Measurements from ENCODE around the gene TMEM271. TPM values are rescaled to one million over a fixed set of nuclear protein-coding genes. Genes with fewer than 3 reads are reported as not detected.
"Not testable (repeated sequence)": the region's sequence is repeated elsewhere in the genome, so short reads cannot be mapped to it uniquely, and the experiment has no call there.

Gene TMEM271
- total RNA-seq, 2 experiments from 2014 or later = not detected

DNA sequence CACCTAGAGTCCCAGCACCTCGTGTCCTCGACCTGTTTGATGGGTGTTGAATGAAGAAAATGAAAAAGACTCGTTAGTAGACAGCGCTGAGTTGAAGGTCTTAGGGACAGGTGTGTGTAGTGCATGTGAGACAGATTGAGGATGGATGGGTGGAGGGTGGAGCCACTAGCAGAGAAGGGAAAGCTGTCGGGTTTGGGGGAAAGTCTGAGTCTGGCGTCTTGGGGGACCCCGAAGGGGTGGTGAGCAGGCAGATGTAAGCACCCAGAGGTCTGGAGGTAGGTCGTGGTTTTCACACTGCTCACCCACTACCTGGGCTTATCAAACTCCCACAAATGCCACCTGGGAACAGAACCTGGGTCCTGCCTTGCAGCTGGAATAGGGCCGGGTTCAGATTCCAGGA lies 16.0 kb downstream of the TMEM271 start:
- peaks cover 22% of the 10 kb centered on the region for H3K9me3 Mint-ChIP-seq

DNA sequence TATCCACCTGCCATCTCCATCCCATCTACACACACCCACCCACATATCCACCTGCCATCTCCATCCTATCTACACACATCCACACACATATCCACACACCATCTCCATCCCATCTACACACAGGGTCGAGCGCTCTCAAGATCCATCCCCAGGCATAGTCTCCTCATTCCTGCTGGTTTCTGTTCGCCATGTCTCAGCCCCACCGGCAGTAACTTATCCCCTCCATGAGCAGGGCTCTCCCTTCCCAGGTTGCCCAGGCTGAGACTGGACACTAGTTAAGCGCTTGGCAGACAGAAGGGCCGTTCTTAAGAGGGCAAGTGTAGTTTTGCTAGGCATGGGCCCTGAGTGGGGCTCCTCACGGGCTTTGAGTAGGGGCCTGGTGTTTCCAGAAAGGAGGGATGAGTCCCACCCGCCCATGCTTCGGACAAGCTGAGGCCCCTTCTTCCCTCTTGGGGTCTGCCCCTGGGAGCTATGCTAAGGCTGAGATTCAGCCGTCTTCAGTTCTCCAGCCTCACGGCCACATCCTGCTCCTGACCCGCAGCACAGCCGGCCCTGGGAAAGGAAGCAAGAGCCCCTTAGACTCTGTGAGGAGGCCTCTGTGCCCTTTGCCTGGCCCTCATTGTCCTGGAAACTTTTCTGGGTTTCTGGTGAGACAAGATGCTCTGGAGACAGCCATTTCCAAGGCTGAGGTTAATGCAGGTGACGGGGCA lies 20.4 kb downstream of the TMEM271 start:
- intact Hi-C loops (cut with micrococcal nuclease) = no loop called here
- Mint-ChIP-seq H3K27me3 (ENCODE audit: low read depth) (peaks cover 3% of the 10 kb centered on the region), H3K4me3 (no peak overlapping the region), H3K27ac (no peak overlapping the region), H3K4me1 (ENCODE audit: low read depth) (no peaks in the 10 kb centered on the region), H3K36me3 (ENCODE audit: low read depth) (no peaks in the 10 kb centered on the region), H3K9me3 (peaks cover 9% of the 10 kb centered on the region)
- DNase-seq = no peak
- CTCF ChIA-PET = no interaction called here

More for the DNA sequence above, 16.0 kb downstream of the TMEM271 start:
- no peak for DNase-seq
- H3K4me3 Mint-ChIP-seq = no peak overlapping the region
- no peaks in the 10 kb centered on the region for H3K36me3 Mint-ChIP-seq (ENCODE audit: low read depth)
- CTCF ChIA-PET = no interaction called here
- peaks cover 6% of the 10 kb centered on the region for H3K27me3 Mint-ChIP-seq (ENCODE audit: low read depth)
- no peaks in the 10 kb centered on the region for H3K4me1 Mint-ChIP-seq (ENCODE audit: low read depth)
- no peak overlapping the region for H3K27ac Mint-ChIP-seq
- intact Hi-C loops (cut with micrococcal nuclease) = no loop called here

DNA sequence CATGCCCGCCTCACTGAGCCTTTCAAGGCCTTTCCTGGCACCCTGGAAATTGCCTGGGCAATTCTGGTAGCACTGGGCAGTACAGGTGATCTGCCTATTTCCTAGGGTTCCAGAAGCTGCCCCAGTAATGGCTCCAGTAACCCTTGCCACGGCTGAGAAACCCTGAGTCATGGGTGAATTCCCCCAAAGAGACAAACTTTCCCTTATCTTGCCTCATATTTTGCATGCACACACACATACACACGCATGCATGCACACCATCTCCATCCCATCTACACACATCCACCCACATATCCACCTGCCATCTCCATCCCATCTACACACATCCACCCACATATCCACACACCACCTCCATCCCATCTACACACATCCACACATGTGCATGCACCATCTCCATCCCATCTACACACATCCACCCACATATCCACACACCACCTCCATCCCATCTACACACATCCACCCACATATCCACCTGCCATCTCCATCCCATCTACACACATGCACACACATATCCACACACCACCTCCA lies 21.2 kb downstream of the TMEM271 start:
- H3K4me3 Mint-ChIP-seq; H3K27ac Mint-ChIP-seq; DNase-seq; H3K4me1 Mint-ChIP-seq (ENCODE audit: low read depth); H3K9me3 Mint-ChIP-seq; CTCF ChIA-PET; intact Hi-C loops (cut with micrococcal nuclease); H3K36me3 Mint-ChIP-seq (ENCODE audit: low read depth); H3K27me3 Mint-ChIP-seq (ENCODE audit: low read depth): not testable (repeated sequence)

DNA sequence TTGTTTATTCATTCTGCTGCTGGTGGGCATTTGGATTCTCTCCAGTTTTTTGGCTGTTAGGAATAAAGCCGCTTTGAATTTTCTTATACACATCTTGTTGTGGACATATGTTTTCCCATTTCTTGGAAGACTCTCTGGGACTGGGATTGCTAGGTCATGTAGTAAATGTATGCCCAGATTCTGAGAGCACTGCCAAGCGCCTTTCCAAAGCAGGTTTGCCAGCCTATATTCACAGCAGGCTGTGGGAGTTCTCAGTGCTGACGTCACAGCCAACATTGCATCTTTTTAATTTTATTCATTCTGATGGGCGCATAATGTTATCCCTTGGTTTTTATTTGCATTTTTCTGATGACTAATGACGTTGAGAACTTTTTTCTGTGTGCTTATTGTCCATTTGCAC lies 24.1 kb downstream of the TMEM271 start:
- peaks cover 9% of the 10 kb centered on the region for H3K9me3 Mint-ChIP-seq
- CTCF ChIA-PET = no interaction called here
- H3K4me3 Mint-ChIP-seq = no peak overlapping the region
- intact Hi-C loops (cut with micrococcal nuclease) = no loop called here
- H3K27ac Mint-ChIP-seq = no peak overlapping the region
- H3K36me3 Mint-ChIP-seq (ENCODE audit: low read depth) = no peaks in the 10 kb centered on the region
- H3K4me1 Mint-ChIP-seq (ENCODE audit: low read depth) = no peaks in the 10 kb centered on the region
- DNase-seq = no peak
- H3K27me3 Mint-ChIP-seq (ENCODE audit: low read depth) = peaks cover 5% of the 10 kb centered on the region

DNA sequence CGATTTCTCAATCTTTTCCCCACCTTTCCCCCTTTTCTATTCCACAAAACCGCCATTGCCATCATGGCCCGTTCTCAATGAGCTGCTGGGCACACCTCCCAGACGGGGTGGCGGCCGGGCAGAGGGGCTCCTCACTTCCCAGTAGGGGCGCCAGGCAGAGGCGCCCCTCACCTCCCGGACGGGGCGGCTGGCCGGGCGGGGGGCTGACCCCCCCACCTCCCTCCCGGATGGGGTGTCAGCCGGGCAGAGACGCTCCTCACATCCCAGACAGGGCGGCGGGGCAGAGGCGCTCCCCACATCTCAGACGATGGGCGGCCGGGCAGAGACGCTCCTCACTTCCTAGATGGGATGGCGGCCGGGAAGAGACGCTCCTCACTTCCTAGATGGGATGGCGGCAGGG lies 25.8 kb downstream of the TMEM271 start:
- CTCF ChIA-PET; H3K27me3 Mint-ChIP-seq (ENCODE audit: low read depth); H3K4me1 Mint-ChIP-seq (ENCODE audit: low read depth); intact Hi-C loops (cut with micrococcal nuclease); H3K9me3 Mint-ChIP-seq; DNase-seq; H3K4me3 Mint-ChIP-seq; H3K27ac Mint-ChIP-seq; H3K36me3 Mint-ChIP-seq (ENCODE audit: low read depth): not testable (repeated sequence)

DNA sequence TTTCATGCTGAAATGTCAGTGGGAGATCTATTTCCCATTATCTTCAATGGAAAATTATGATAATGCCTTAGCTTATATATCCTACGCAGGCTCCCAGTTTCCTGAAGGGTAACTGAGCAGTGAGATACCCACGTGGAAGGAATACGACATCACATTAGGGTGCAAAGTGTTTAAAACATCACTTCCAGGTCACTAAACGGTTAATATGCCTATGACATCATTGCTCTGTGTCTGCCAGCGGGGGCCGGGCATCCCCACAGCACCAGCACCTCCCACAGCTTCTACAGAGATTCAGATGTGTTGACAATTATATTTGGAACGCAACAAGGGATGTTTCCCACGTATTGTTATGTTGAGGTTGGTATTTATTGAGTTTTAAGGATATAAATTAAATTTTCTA lies 27.1 kb downstream of the TMEM271 start:
- DNase-seq = no peak
- H3K4me3 Mint-ChIP-seq = no peak overlapping the region
- no peak overlapping the region for H3K27ac Mint-ChIP-seq
- peaks cover 13% of the 10 kb centered on the region for H3K9me3 Mint-ChIP-seq
- no peaks in the 10 kb centered on the region for H3K4me1 Mint-ChIP-seq (ENCODE audit: low read depth)
- H3K36me3 Mint-ChIP-seq (ENCODE audit: low read depth) = no peaks in the 10 kb centered on the region
- peaks cover 5% of the 10 kb centered on the region for H3K27me3 Mint-ChIP-seq (ENCODE audit: low read depth)
- CTCF ChIA-PET = no interaction called here
- intact Hi-C loops (cut with micrococcal nuclease) = no loop called here

DNA sequence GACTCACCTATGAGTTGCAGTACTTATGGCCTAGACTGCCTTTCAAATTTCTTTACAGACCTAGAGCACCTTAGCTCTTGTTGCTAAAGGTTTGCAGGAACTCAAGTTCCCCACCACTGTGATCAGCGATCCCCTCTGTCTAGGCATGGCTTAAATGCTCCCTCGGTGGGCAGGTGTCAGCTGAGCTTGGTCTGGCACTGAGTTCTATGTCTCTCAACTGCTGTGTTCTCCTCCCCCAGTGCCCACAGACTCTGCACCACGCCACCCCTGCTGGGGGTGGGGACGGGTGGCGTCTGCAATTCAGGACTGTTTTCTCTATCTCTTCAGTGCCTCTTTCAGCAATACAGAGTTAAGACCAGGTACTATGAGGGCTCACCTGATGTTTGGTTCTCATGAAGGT lies 30.5 kb downstream of the TMEM271 start:
- Mint-ChIP-seq H3K36me3 (ENCODE audit: low read depth) (peaks cover 3% of the 10 kb centered on the region), H3K4me3 (no peak overlapping the region), H3K4me1 (ENCODE audit: low read depth) (no peaks in the 10 kb centered on the region), H3K9me3 (peaks cover 18% of the 10 kb centered on the region), H3K27ac (no peak overlapping the region), H3K27me3 (ENCODE audit: low read depth) (peaks cover 5% of the 10 kb centered on the region)
- no peak for DNase-seq
- intact Hi-C loops (cut with micrococcal nuclease) = no loop called here
- CTCF ChIA-PET = no interaction called here

DNA sequence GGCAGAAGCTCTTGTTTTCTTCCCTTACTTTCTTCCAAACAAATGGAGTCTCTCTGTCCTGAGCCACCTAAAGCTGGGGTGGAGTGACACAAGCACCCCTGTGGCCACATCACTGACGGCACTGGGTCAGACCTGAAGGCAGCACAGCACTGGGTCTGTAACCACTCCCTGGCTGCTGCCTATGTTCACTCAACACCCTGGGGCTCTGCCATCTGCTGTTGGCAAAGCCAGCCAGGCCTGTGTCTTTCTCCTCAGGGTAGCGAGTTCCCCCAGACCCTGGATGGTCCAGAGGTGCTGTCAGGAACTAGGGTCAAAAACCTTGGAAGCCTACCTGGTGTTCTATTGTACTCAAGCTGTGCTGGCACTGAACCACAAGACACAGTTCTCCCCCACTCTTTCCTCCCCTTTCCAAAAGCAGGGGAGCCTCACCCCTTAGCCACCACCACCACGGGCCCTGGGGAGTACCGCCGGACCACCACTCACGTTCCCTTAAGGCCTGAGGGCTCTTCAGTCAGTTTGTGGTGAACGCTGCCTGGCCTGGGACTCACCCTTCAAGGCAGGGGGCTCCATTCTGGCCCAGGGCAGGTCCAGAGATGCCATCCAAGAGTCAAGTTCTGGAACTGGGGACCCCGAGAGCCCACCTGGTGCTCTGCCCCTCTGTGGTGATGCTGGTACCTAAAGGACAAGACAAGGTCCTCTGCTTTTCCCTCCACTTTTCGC lies 31.5 kb downstream of the TMEM271 start:
- no peak overlapping the region for H3K4me3 Mint-ChIP-seq
- H3K27me3 Mint-ChIP-seq (ENCODE audit: low read depth) = peaks cover 5% of the 10 kb centered on the region
- no peak for DNase-seq
- H3K9me3 Mint-ChIP-seq = peaks cover 18% of the 10 kb centered on the region
- intact Hi-C loops (cut with micrococcal nuclease) = no loop called here
- no peak overlapping the region for H3K27ac Mint-ChIP-seq
- peaks cover 3% of the 10 kb centered on the region for H3K36me3 Mint-ChIP-seq (ENCODE audit: low read depth)
- CTCF ChIA-PET = no interaction called here
- H3K4me1 Mint-ChIP-seq (ENCODE audit: low read depth) = no peaks in the 10 kb centered on the region

DNA sequence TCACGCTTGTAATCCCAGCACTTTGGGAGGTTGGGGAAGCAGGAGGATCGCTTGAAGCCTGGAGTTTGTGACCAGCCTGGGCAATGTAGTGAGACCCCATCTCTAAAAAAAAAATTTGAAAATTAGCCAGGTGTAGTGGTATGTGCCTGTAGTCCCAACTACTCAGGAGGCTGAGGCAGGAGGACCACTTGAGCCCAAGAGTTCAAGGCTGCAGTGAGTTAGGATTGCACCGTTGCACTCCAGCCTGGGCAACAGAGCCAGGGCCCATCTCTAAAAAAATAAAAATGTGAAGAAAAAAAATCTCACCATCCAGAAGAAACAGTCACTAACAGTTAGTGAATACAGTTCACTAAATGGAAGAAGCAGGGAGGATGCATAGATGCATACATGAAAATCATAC lies 34.8 kb downstream of the TMEM271 start:
- Mint-ChIP-seq H3K4me1 (ENCODE audit: low read depth) (no peaks in the 10 kb centered on the region), H3K27me3 (ENCODE audit: low read depth) (no peaks in the 10 kb centered on the region), H3K36me3 (ENCODE audit: low read depth) (peaks cover 29% of the 10 kb centered on the region), H3K9me3 (peaks cover 26% of the 10 kb centered on the region), H3K4me3 (no peak overlapping the region), H3K27ac (no peak overlapping the region)
- CTCF ChIA-PET = no interaction called here
- DNase-seq = no peak
- intact Hi-C loops (cut with micrococcal nuclease) = no loop called here

DNA sequence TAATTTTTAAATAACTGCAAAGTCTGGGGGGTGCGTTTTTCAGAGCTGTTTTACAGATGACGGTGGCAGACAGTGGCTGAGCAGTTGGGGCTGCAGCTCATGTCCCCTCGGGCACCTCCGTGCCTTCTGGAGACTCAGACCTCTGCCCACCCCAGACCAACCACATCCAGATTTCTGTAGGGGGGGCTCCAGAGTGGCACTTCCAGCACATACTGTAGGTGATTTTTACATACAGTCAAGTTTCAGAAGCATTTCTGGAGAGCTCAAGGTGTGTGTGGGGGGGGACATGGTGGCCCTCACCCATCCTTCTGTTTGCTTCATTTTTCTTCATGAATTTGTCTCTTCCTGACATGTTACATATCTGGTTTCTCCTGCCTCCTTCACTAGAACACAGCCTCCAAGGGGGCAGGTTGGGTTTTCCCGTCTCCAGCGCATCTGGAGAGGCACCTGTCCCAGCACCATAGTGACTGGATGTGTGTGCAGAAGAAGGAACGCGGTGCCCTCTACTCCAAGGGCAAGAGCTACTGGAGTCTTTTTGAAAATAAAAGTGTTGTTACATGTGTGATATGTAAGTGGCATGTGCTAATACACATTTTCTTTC lies 37.5 kb downstream of the TMEM271 start:
- Mint-ChIP-seq H3K27me3 (ENCODE audit: low read depth) (no peaks in the 10 kb centered on the region), H3K4me3 (no peak overlapping the region), H3K36me3 (ENCODE audit: low read depth) (peaks cover 49% of the 10 kb centered on the region), H3K4me1 (ENCODE audit: low read depth) (no peaks in the 10 kb centered on the region), H3K27ac (no peak overlapping the region), H3K9me3 (peaks cover 21% of the 10 kb centered on the region)
- intact Hi-C loops (cut with micrococcal nuclease) = no loop called here
- no peak for DNase-seq
- CTCF ChIA-PET = no interaction called here

DNA sequence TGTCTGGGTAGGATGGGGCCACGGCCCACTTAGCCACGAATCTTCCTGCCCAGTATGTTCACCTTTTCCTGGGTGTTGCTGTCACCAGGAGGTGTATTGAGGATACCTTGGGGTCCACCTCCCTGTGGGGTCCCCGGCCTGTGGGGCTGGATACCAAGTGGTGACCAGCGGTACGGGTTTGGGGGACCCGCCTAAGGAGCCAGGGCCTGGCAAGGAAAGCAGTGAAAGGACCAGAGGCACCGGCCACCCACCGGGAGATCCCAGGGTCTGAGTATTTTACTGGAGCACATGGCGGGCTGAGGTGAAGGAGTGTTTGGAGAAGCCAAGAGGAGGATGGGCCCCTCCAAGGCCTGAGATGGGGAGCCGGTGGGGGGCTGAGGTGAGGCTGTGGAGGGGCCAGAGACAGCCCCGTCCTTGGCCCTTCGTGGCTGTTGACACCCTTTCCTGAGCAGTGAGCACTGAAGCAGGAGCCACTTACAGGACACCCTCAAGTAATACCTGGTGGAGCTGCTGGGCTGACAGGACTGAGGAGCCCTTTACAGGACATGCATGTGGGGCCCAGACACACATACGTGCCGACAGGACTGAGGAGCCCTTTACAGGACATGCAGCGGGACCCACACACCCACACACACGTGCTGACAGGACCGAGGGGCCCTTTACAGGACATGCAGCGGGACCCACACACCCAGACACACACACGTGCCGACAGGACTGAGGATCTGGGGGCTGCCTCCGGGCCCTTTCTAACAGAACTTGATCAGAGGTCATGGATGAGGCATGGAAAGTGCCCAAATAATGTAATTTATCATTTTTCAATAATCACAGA lies 38.4 kb downstream of the TMEM271 start:
- no peaks in the 10 kb centered on the region for H3K27me3 Mint-ChIP-seq (ENCODE audit: low read depth)
- peaks cover 19% of the 10 kb centered on the region for H3K9me3 Mint-ChIP-seq
- no peaks in the 10 kb centered on the region for H3K4me1 Mint-ChIP-seq (ENCODE audit: low read depth)
- CTCF ChIA-PET = no interaction called here
- H3K36me3 Mint-ChIP-seq (ENCODE audit: low read depth) = peaks cover 56% of the 10 kb centered on the region
- H3K4me3 Mint-ChIP-seq = no peak overlapping the region
- no peak overlapping the region for H3K27ac Mint-ChIP-seq
- intact Hi-C loops (cut with micrococcal nuclease) = no loop called here
- no peak for DNase-seq

DNA sequence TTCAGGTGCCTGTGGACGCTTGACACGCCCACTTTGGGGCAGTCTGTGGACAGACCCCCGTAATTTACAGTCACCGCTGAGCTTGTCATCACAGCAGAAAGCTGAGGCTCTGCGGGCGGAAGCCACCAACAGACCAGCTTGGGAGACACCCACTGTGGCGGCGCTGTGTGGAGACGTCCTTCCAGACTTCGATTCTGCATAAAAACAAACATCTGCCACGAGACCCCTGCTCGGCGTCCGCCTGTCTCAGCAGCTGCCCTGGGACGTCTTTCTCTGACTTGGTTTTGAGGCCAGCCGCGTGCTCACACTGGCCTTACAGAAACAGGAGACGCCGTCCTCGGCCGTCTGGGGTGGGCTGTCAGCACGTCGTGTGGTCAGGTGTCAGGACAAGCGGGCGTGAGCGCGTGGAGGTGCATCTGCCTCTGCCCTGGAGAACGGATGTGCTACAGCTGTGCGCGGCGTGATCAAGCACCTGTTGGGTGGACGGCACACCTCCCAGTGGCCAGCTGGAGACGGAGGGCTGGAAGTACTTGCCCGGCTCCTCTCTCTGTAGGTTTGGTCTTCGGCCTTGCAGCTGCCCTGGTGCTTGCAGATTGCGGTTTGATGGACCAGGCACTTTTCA lies 39.6 kb downstream of the TMEM271 start:
- H3K27me3 Mint-ChIP-seq (ENCODE audit: low read depth) = no peaks in the 10 kb centered on the region
- no peak for DNase-seq

More for the DNA sequence above, 39.6 kb downstream of the TMEM271 start:
- CTCF ChIA-PET = no interaction called here
- no peaks in the 10 kb centered on the region for H3K4me1 Mint-ChIP-seq (ENCODE audit: low read depth)
- intact Hi-C loops (cut with micrococcal nuclease) = no loop called here
- no peak overlapping the region for H3K4me3 Mint-ChIP-seq
- H3K9me3 Mint-ChIP-seq = peaks cover 23% of the 10 kb centered on the region
- peaks cover 66% of the 10 kb centered on the region for H3K36me3 Mint-ChIP-seq (ENCODE audit: low read depth)
- H3K27ac Mint-ChIP-seq = no peak overlapping the region
